ENCODE data around the gene VASH1.
"Not testable (repeated sequence)": the region's sequence is repeated elsewhere in the genome, so short reads cannot be mapped to it uniquely, and the experiment has no call there.

- TF ChIP-seq CTCF (IDR thresholded peaks at IDR 0.05); SIN3A (IDR thresholded peaks at IDR 0.05; ENCODE audit: borderline replicate concordance, insufficient read depth, low read depth, low read length): not testable (repeated sequence)
Measured at GRCh38 chr14:76734501-76734900, 26.8 kb upstream of the VASH1 start.
